ENCODE measurements around the gene RSPH6A.

Gene RSPH6A

DNA sequence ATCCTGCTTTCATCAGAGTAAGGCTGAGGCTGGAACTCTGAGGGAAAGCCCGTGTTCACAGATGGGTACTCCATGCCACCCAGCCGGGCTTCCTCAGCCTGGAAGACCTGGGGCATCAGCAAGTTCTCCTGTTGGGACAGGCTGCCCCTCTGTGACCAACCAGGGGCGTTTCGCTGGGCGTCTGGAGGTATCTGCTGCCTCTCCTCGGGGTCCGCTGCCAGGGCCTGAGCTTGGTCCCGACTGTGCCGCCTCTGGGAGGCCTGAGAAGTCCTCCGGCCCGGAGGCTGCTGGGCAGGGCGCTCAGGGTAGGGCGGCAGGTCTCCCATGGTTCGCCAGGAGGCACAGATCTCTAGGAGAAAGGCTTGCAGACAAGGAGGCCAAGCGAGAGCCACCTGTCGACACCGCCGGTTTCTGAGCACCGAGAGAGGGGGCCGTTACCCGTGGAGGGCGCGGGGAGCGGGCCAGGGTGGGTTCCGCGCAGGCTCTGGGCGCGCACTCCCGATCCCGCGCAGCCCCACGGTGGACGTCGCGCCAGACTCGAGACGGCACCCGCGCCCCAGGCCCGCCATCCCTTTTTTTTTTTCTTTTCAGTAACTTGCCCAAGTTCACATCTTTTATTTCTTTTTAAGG lies at the start of gene RSPH6A:
Gene RSPH6A (minus strand): TSS at position 458 of the 630 bp plus-strand sequence. CDS start 132 bp downstream, at position 326.
- peaks cover 6 to 8% of the 10 kb centered on the region in 2 donors for H3K36me3 ChIP-seq (ENCODE audit: control insufficient read depth in 1 of 2, insufficient read depth in 2 of 2, low read length in 2 of 2)
- H3K4me3 ChIP-seq (ENCODE audit: low read depth in 1 of 2, low read length in 2 of 2): no peak within 1 kb of the TSS
- H3K27ac ChIP-seq (ENCODE audit: low read depth, low read length): no peak within 1 kb of the TSS
- no peak within 1 kb of the TSS for H3K9ac ChIP-seq (ENCODE audit: low read depth in 1 of 2, low read length in 2 of 2)
- no peaks in the 10 kb centered on the region for H3K9me3 ChIP-seq (ENCODE audit: control insufficient read depth in 1 of 2, low read length in 2 of 2)
- H3K4me1 ChIP-seq (ENCODE audit: control insufficient read depth in 1 of 2, insufficient read depth in 2 of 2, low read length in 2 of 2): no peaks in the 10 kb centered on the region
- H3K27me3 ChIP-seq (ENCODE audit: control insufficient read depth in 1 of 2, insufficient read depth in 2 of 2, low read length in 2 of 2): no peaks in the 10 kb centered on the region

DNA sequence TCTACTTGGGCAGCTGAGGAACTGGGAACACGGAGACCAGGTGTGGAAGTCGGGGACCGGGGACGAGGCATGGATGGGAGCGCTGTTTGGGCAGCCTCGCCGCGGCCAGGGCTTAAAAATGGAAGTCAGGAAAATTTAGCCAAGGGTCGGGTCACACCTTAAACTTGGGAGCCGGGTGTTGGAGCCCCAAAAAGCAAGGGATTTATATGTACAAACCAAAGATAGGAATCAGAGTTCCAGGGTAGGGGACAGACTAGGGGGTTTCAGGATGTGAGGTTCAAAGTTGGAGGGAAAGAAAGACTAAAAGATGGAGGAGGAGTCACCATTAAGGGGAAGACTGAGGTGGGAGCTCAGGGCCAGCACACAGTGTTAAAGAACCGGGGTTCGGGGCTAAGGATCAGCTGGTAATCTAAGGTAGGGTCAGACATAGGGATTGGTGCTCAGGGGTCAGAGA lies 49.5 kb upstream of the RSPH6A start:
- H3K9ac ChIP-seq (ENCODE audit: low read depth in 1 of 2, low read length in 2 of 2): peak overlapping the region; percentile 54 to 71
- H3K27me3 ChIP-seq (ENCODE audit: control insufficient read depth in 1 of 2, insufficient read depth in 2 of 2, low read length in 2 of 2): no peaks in the 10 kb centered on the region
- H3K4me3 ChIP-seq (ENCODE audit: low read depth in 1 of 2, low read length in 2 of 2): peak overlapping the region; percentile 72 to 74
- H3K36me3 ChIP-seq (ENCODE audit: control insufficient read depth in 1 of 2, insufficient read depth in 2 of 2, low read length in 2 of 2): peaks cover 0 to 2% of the 10 kb centered on the region in 2 donors
- no peaks in the 10 kb centered on the region for H3K9me3 ChIP-seq (ENCODE audit: control insufficient read depth in 1 of 2, low read length in 2 of 2)
- peak overlapping the region; percentile 31 for H3K27ac ChIP-seq (ENCODE audit: low read depth, low read length)
- peaks cover 5 to 25% of the 10 kb centered on the region in 2 donors for H3K4me1 ChIP-seq (ENCODE audit: control insufficient read depth in 1 of 2, insufficient read depth in 2 of 2, low read length in 2 of 2)

DNA sequence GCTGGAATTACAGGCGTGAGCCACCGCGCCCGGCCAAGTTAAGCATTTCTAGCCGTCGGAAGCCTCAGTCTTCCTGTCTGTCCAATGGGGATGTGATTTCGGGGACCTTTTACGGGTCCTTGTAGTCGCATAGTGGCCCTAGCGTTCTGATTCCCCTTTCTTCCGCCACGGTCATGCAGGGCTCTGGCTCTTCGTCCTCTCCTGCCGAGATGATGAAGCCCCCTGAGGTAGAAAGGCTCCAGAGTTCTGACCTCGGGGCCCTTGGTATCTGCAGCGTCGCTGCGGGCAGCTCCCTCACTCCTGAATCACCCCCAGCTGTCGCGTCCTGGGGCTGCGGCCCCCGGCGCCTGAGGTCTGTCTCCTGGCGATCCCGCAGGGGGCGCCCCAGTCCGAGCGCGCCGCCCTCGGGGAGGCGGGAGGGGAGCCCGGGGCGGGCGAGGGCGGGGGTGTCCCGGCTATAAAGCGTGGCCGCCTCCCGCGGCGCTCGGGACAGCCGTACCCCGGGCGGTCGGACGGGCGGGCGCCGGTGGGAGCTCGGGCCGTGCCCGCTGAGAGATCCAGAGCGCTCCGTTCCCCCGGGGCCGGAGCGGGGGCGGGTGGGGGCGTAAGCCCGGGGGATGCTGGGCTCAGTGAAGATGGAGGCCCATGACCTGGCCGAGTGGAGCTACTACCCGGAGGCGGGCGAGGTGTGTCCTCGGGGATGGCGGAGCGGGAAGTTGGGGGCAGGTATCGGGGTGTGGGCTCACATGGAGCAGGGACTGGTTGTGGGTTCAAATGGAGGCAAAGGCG lies 48.9 kb upstream of the RSPH6A start, which contains the start of gene FOXA3:
Gene FOXA3 (plus strand): TSS at position 487 of the 789 bp plus-strand sequence. CDS start 131 bp downstream, at position 618.
- H3K4me1 ChIP-seq (ENCODE audit: control insufficient read depth in 1 of 2, insufficient read depth in 2 of 2, low read length in 2 of 2): peaks cover 5 to 25% of the 10 kb centered on the region in 2 donors
- no peaks in the 10 kb centered on the region for H3K9me3 ChIP-seq (ENCODE audit: control insufficient read depth in 1 of 2, low read length in 2 of 2)
- H3K27ac ChIP-seq (ENCODE audit: low read depth, low read length): peak within 1 kb of the TSS; percentile 31
- H3K36me3 ChIP-seq (ENCODE audit: control insufficient read depth in 1 of 2, insufficient read depth in 2 of 2, low read length in 2 of 2): peaks cover 0 to 8% of the 10 kb centered on the region in 2 donors
- no peaks in the 10 kb centered on the region for H3K27me3 ChIP-seq (ENCODE audit: control insufficient read depth in 1 of 2, insufficient read depth in 2 of 2, low read length in 2 of 2)
- H3K9ac ChIP-seq (ENCODE audit: low read depth in 1 of 2, low read length in 2 of 2): peak within 1 kb of the TSS; percentile 54 to 71
- peak within 1 kb of the TSS; percentile 72 to 74 for H3K4me3 ChIP-seq (ENCODE audit: low read depth in 1 of 2, low read length in 2 of 2)

DNA sequence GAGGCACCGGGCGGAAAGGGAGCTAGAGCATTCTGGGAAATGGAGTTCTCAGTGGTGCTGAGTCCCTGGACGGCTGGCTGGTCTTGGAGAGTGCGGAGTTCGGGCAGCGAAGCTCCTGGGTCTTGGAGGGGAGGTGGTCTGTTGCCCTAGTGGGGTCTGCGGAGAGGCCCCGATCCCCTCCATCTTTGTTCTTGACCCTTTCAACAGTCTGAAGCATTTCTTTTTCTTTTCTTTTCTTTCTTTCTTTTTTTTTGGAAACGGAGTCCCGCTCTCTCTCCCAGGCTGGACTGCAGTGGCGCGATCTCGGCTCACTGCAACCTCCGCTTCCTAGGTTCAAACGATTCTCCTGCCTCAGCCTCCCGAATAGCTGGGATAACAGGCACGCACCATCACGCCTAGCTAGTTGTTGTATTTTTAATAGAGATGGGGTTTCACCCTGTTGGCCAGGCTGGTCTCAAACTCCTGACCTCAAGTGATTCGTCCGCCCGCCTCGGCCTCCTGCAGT lies 48.3 kb upstream of the RSPH6A start:
- no peak overlapping the region for H3K27ac ChIP-seq (ENCODE audit: low read depth, low read length)

DNA sequence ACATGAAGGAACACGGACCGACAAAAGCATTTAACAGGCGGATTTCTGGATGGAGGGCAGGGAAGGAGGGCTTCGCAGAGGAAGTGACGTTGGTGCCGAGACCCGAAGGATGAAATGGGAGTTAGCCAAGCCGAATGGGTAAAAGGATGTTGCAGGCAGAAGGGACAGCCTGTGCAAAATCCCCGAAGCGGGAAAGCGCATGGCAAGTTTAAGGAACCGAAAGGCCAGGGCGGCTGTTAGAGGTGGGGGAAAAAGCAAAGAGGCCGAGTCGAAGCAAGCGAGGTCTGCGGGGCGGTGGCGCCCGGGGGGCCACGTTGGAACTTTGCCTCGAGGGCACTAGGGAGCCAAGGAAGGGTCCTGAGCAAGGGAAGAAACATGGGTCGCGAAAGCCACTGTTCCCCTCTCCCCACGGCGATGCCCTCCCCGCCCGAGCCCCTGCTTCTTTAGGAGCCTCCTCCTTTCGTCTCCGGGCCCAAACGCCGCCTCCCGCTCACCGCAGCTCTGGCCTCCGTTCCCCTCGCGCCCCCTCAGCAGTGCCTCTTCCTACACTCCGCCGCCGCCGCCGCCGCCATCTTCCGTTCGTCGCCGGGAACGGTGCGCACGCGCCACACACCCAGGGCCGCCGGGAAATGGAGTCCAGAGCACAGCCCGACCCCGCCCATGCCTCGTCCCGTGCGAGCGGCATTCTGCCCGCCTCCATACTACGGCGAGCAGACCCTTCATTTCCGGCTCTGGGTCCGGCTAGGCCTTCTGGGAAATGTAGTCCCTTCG lies 47.6 kb upstream of the RSPH6A start, which contains the start of gene SYMPK:
Gene SYMPK (minus strand): TSS at position 584 of the 771 bp plus-strand sequence. CDS start 8,652 bp downstream, outside the sequence.
- peaks cover 5 to 25% of the 10 kb centered on the region in 2 donors for H3K4me1 ChIP-seq (ENCODE audit: control insufficient read depth in 1 of 2, insufficient read depth in 2 of 2, low read length in 2 of 2)
- peak within 1 kb of the TSS; percentile 79 for H3K27ac ChIP-seq (ENCODE audit: low read depth, low read length)

More for the DNA sequence above, 48.3 kb upstream of the RSPH6A start:
- Histone ChIP-seq H3K27me3 (ENCODE audit: control insufficient read depth in 1 of 2, insufficient read depth in 2 of 2, low read length in 2 of 2) (no peaks in the 10 kb centered on the region), H3K9ac (ENCODE audit: low read depth in 1 of 2, low read length in 2 of 2) (peak overlapping the region in 1 of 2 donors; percentile 54), H3K36me3 (ENCODE audit: control insufficient read depth in 1 of 2, insufficient read depth in 2 of 2, low read length in 2 of 2) (peaks cover 0 to 11% of the 10 kb centered on the region in 2 donors), H3K9me3 (ENCODE audit: control insufficient read depth in 1 of 2, low read length in 2 of 2) (no peaks in the 10 kb centered on the region), H3K4me3 (ENCODE audit: low read depth in 1 of 2, low read length in 2 of 2) (peak overlapping the region; percentile 51 to 74), H3K4me1 (ENCODE audit: control insufficient read depth in 1 of 2, insufficient read depth in 2 of 2, low read length in 2 of 2) (peaks cover 5 to 25% of the 10 kb centered on the region in 2 donors)

DNA sequence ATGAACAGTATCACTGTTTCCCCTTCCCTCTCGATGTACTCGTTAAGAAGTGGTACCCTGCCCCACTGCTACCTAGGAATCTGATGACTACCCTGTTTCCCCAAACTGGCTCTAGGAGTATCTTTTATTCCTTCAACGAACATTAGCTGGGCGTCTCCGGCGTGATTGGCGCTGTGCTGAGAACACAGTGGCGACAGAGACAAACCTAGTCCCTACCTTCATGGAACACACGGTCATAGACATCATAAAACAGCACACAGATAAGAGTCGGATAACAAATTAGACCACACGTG lies 47.1 kb upstream of the RSPH6A start:
- H3K4me3 ChIP-seq (ENCODE audit: low read depth in 1 of 2, low read length in 2 of 2): peak overlapping the region; percentile 99
- H3K9me3 ChIP-seq (ENCODE audit: control insufficient read depth in 1 of 2, low read length in 2 of 2): no peaks in the 10 kb centered on the region
- peaks cover 5 to 25% of the 10 kb centered on the region in 2 donors for H3K4me1 ChIP-seq (ENCODE audit: control insufficient read depth in 1 of 2, insufficient read depth in 2 of 2, low read length in 2 of 2)
- H3K36me3 ChIP-seq (ENCODE audit: control insufficient read depth in 1 of 2, insufficient read depth in 2 of 2, low read length in 2 of 2): peaks cover 0 to 18% of the 10 kb centered on the region in 2 donors
- H3K27me3 ChIP-seq (ENCODE audit: control insufficient read depth in 1 of 2, insufficient read depth in 2 of 2, low read length in 2 of 2): no peaks in the 10 kb centered on the region
- H3K27ac ChIP-seq (ENCODE audit: low read depth, low read length): peak overlapping the region; percentile 79
- H3K9ac ChIP-seq (ENCODE audit: low read depth in 1 of 2, low read length in 2 of 2): peak overlapping the region; percentile 96 to 98

More for the DNA sequence above, 47.6 kb upstream of the RSPH6A start, which contains the start of gene SYMPK:
- Histone ChIP-seq H3K36me3 (ENCODE audit: control insufficient read depth in 1 of 2, insufficient read depth in 2 of 2, low read length in 2 of 2) (peaks cover 0 to 17% of the 10 kb centered on the region in 2 donors), H3K9ac (ENCODE audit: low read depth in 1 of 2, low read length in 2 of 2) (peak within 1 kb of the TSS; percentile 96 to 98), H3K9me3 (ENCODE audit: control insufficient read depth in 1 of 2, low read length in 2 of 2) (no peaks in the 10 kb centered on the region), H3K27me3 (ENCODE audit: control insufficient read depth in 1 of 2, insufficient read depth in 2 of 2, low read length in 2 of 2) (no peaks in the 10 kb centered on the region), H3K4me3 (ENCODE audit: low read depth in 1 of 2, low read length in 2 of 2) (peak within 1 kb of the TSS; percentile 99)

DNA sequence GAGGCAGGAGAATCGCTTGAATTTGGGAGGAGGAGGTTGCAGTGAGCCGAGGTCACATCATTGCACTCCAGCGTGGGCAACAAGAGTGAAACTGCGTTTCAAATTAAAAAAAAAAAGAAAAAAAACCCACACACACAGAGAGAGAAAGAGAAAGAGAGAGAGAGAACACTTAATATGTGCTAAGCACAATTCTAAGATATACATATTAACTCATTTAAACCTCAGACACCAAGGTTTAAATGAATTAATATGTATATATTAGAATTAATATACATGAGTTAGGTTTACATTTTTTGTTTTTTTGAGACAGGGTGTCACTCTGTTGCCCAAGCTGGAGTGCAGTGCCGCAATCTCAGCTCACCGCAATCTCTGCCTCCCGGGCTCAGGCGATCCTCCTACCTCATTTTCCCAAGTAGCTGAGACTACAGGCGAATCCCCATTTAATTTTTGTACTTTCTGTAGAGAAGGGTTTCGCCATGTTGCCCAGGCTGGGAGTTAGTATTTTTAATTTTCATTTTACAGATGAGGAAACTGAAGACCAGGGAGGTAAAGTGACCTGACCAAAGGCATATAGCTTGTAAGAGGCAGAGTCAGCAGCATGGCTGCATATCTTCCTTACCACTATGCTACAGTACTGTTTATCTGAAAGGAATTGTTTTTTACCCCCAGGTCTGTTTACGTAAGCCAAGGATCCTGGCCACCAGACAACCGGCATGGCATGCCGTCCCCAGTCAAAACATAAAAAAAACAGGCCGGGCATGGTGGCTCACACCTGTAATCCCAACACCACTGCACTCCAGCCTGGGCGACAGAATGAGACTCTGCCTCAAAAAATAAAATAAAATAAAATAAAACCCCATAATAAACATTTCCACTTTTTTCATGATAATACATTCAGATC lies 45.5 kb upstream of the RSPH6A start:
- no peak overlapping the region for H3K9ac ChIP-seq (ENCODE audit: low read depth in 1 of 2, low read length in 2 of 2)
- no peak overlapping the region for H3K4me3 ChIP-seq (ENCODE audit: low read depth in 1 of 2, low read length in 2 of 2)
- H3K27me3 ChIP-seq (ENCODE audit: control insufficient read depth in 1 of 2, insufficient read depth in 2 of 2, low read length in 2 of 2): no peaks in the 10 kb centered on the region
- H3K27ac ChIP-seq (ENCODE audit: low read depth, low read length): no peak overlapping the region
- peaks cover 0 to 18% of the 10 kb centered on the region in 2 donors for H3K36me3 ChIP-seq (ENCODE audit: control insufficient read depth in 1 of 2, insufficient read depth in 2 of 2, low read length in 2 of 2)
- H3K4me1 ChIP-seq (ENCODE audit: control insufficient read depth in 1 of 2, insufficient read depth in 2 of 2, low read length in 2 of 2): peaks cover 5 to 25% of the 10 kb centered on the region in 2 donors
- no peaks in the 10 kb centered on the region for H3K9me3 ChIP-seq (ENCODE audit: control insufficient read depth in 1 of 2, low read length in 2 of 2)

DNA sequence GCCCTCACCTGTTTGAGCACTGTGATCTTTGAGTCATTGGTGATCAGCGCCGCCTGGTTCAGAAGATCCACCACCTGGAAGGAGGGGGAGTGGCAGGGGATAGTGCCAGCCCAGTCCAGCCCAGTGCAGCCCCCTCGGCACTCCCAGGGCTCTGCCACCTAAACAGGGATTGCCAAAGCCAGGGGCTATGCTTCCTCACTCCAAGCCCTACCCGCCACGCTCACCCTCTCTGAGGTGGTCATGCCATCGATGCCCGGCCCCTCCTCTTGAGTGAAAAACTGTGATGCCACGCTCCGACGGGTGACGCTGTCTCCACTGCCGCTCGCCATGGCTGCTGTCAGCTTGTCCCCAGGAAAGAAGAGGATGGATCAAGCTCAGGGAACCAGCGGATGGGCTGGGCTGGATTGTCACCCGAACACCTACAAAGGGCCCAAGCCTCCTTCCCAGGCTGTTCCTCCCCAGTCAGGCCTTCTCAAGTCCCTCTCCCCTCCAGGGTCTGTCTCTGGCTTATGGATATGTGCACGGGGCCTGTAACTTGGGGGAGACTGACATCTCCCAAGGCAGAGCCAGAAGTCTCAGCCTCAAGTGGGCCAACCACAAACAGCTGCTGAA lies 39.2 kb upstream of the RSPH6A start:
- no peaks in the 10 kb centered on the region for H3K9me3 ChIP-seq (ENCODE audit: control insufficient read depth in 1 of 2, low read length in 2 of 2)
- no peak overlapping the region for H3K4me3 ChIP-seq (ENCODE audit: low read depth in 1 of 2, low read length in 2 of 2)
- no peak overlapping the region for H3K9ac ChIP-seq (ENCODE audit: low read depth in 1 of 2, low read length in 2 of 2)
- no peak overlapping the region for H3K27ac ChIP-seq (ENCODE audit: low read depth, low read length)
- peaks cover 29 to 57% of the 10 kb centered on the region in 2 donors for H3K36me3 ChIP-seq (ENCODE audit: control insufficient read depth in 1 of 2, insufficient read depth in 2 of 2, low read length in 2 of 2)
- H3K27me3 ChIP-seq (ENCODE audit: control insufficient read depth in 1 of 2, insufficient read depth in 2 of 2, low read length in 2 of 2): no peaks in the 10 kb centered on the region
- H3K4me1 ChIP-seq (ENCODE audit: control insufficient read depth in 1 of 2, insufficient read depth in 2 of 2, low read length in 2 of 2): no peaks in the 10 kb centered on the region

DNA sequence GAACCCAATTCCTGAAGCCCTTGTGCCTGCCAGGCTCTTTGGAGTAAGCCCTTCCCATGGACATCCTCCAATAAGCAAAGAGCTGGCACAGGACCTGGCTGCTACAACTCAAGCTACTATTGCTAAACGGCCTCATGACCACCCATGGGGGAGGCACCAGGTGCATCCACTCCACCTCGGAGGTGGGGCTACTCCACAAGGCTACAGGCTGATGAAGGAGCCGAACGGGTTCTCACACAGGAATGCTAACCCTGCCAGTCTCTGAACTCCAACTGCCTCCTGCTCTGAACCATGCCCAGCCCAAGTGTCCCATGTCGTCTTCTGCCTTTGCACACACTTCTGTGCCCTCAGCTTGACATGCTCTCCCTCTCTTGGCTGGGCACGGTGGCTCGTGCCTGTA lies 37.9 kb upstream of the RSPH6A start:
- no peaks in the 10 kb centered on the region for H3K4me1 ChIP-seq (ENCODE audit: control insufficient read depth in 1 of 2, insufficient read depth in 2 of 2, low read length in 2 of 2)
- H3K36me3 ChIP-seq (ENCODE audit: control insufficient read depth in 1 of 2, insufficient read depth in 2 of 2, low read length in 2 of 2): peaks cover 41 to 62% of the 10 kb centered on the region in 2 donors
- no peak overlapping the region for H3K4me3 ChIP-seq (ENCODE audit: low read depth in 1 of 2, low read length in 2 of 2)
- H3K27ac ChIP-seq (ENCODE audit: low read depth, low read length): no peak overlapping the region
- no peaks in the 10 kb centered on the region for H3K9me3 ChIP-seq (ENCODE audit: control insufficient read depth in 1 of 2, low read length in 2 of 2)
- no peak overlapping the region for H3K9ac ChIP-seq (ENCODE audit: low read depth in 1 of 2, low read length in 2 of 2)
- H3K27me3 ChIP-seq (ENCODE audit: control insufficient read depth in 1 of 2, insufficient read depth in 2 of 2, low read length in 2 of 2): no peaks in the 10 kb centered on the region
